ENCODE results near the gene ZNF345.

DNA sequence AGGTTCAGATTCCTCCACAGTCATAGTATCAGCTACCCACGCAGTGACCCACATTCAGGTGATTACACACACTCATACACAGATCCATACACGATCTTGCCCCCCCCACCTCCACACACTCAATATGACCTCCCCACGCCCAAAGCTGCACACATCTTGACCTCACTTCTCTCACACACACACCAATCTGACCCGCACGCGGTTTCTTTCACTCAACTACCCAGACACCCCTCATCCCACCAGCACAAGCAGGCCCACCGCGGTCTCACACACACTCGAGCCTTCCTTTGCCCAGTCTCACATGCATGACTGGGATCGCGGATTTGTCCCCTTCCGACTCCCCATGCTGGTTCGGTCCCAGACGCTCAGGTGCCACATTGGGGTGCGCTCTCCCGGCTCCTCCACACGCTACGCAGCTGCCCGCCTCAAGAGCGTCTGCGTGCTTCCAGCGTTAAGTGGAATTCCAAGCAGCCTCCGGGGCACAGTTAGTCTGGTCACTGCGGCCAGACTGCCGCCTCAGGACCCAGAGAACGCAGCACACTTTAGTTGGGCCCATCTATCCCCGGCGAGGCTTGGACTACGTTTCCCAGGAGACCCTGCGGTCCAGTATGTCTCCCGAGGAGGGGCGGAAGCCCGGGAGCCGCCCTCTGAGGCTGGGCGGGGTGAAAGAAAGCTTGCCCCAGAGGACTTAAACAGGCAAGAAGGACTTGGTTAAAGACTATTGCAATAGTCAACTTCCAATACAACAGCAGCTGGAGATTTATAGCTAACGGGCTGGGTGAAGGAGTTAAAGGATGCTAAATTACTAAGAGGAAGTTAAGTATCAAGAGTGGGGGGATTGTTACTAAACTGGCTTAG is 746 bp upstream of the ZNF345 start:
- TF ChIP-seq POLR2AphosphoS5 (IDR thresholded peaks at IDR 0.05; ENCODE audit: low read depth, low read length): no peak
- TF ChIP-seq TAF1 (IDR thresholded peaks at IDR 0.05; ENCODE audit: borderline replicate concordance, insufficient read depth, low read length): no peak
- no peak for TF ChIP-seq SIN3A (IDR thresholded peaks at IDR 0.05; ENCODE audit: borderline replicate concordance, insufficient read depth, low read length)
- no peak for TF ChIP-seq REST (IDR thresholded peaks at IDR 0.05; ENCODE audit: insufficient read depth in 1 of 2, low read depth in 2 of 2, low read length in 2 of 2)

Data from PFSK-1 (cell line).